ENCODE results near the gene CMIP.
A peak's percentile ranks its signal among the peaks of the same experiment; 100 is the strongest.
"Not testable (repeated sequence)": the region's sequence is repeated elsewhere in the genome, so short reads cannot be mapped to it uniquely, and the experiment has no call there.

Gene CMIP

GRCh38 chr16:81522851-81523250 is 78.2 kb downstream of the CMIP start:
- H3K9me3 ChIP-seq (ENCODE audit: control insufficient read depth, low read length); H3K27me3 ChIP-seq (replicated peaks; ENCODE audit: control insufficient read depth, insufficient read depth, low read length, poor library complexity, severe bottlenecking); H3K4me3 ChIP-seq (ENCODE audit: insufficient read depth, low read depth, low read length, poor library complexity, severe bottlenecking); H3K36me3 ChIP-seq (ENCODE audit: control insufficient read depth, insufficient read depth, low read length): not testable (repeated sequence)
- DNase-seq, result peak in 1 of 3 donors; percentile 15
- H3K4me1 ChIP-seq (ENCODE audit: control insufficient read depth, insufficient read depth, low read length, poor library complexity, severe bottlenecking), result peaks cover 22% of the 10 kb centered on the region
- peak overlapping the region; percentile 56 for H3K27ac ChIP-seq (ENCODE audit: insufficient read depth, low read length, poor library complexity, severe bottlenecking)

GRCh38 chr16:81523387-81524115 is 78.9 kb downstream of the CMIP start:
- peaks cover 22% of the 10 kb centered on the region for H3K4me1 ChIP-seq (ENCODE audit: control insufficient read depth, insufficient read depth, low read length, poor library complexity, severe bottlenecking)
- H3K27ac ChIP-seq (ENCODE audit: insufficient read depth, low read length, poor library complexity, severe bottlenecking), result peak overlapping the region; percentile 56
- H3K9me3 ChIP-seq (ENCODE audit: control insufficient read depth, low read length), result no peaks in the 10 kb centered on the region
- no peak overlapping the region for H3K4me3 ChIP-seq (ENCODE audit: insufficient read depth, low read depth, low read length, poor library complexity, severe bottlenecking)
- DNase-seq, result peak in 2 of 3 donors; percentile 17 to 45
- H3K27me3 ChIP-seq (replicated peaks; ENCODE audit: control insufficient read depth, insufficient read depth, low read length, poor library complexity, severe bottlenecking), result no peaks in the 10 kb centered on the region
- H3K36me3 ChIP-seq (ENCODE audit: control insufficient read depth, insufficient read depth, low read length), result no peaks in the 10 kb centered on the region

- Histone ChIP-seq H3K27me3 (replicated peaks; ENCODE audit: control insufficient read depth, insufficient read depth, low read length, poor library complexity, severe bottlenecking) (no peaks in the 10 kb centered on the region), H3K27ac (ENCODE audit: insufficient read depth, low read length, poor library complexity, severe bottlenecking) (peak overlapping the region; percentile 56), H3K36me3 (ENCODE audit: control insufficient read depth, insufficient read depth, low read length) (no peaks in the 10 kb centered on the region), H3K9me3 (ENCODE audit: control insufficient read depth, low read length) (no peaks in the 10 kb centered on the region), H3K4me3 (ENCODE audit: insufficient read depth, low read depth, low read length, poor library complexity, severe bottlenecking) (no peak overlapping the region), H3K4me1 (ENCODE audit: control insufficient read depth, insufficient read depth, low read length, poor library complexity, severe bottlenecking) (peaks cover 22% of the 10 kb centered on the region)
- peak; percentile 55 to 80 (median 68) for DNase-seq
Measured at GRCh38 chr16:81524382-81524781, 79.8 kb downstream of the CMIP start.

GRCh38 chr16:81524885-81525284 is 80.3 kb downstream of the CMIP start:
- H3K4me3 ChIP-seq (ENCODE audit: insufficient read depth, low read depth, low read length, poor library complexity, severe bottlenecking); H3K36me3 ChIP-seq (ENCODE audit: control insufficient read depth, insufficient read depth, low read length); DNase-seq; H3K27me3 ChIP-seq (replicated peaks; ENCODE audit: control insufficient read depth, insufficient read depth, low read length, poor library complexity, severe bottlenecking); H3K27ac ChIP-seq (ENCODE audit: insufficient read depth, low read length, poor library complexity, severe bottlenecking); H3K9me3 ChIP-seq (ENCODE audit: control insufficient read depth, low read length): not testable (repeated sequence)
- H3K4me1 ChIP-seq (ENCODE audit: control insufficient read depth, insufficient read depth, low read length, poor library complexity, severe bottlenecking), result peaks cover 22% of the 10 kb centered on the region

GRCh38 chr16:81526199-81526598 is 81.6 kb downstream of the CMIP start:
- Histone ChIP-seq H3K4me1 (ENCODE audit: control insufficient read depth, insufficient read depth, low read length, poor library complexity, severe bottlenecking) (peaks cover 19% of the 10 kb centered on the region), H3K27ac (ENCODE audit: insufficient read depth, low read length, poor library complexity, severe bottlenecking) (no peak overlapping the region), H3K9me3 (ENCODE audit: control insufficient read depth, low read length) (no peaks in the 10 kb centered on the region), H3K4me3 (ENCODE audit: insufficient read depth, low read depth, low read length, poor library complexity, severe bottlenecking) (no peak overlapping the region), H3K27me3 (replicated peaks; ENCODE audit: control insufficient read depth, insufficient read depth, low read length, poor library complexity, severe bottlenecking) (no peaks in the 10 kb centered on the region), H3K36me3 (ENCODE audit: control insufficient read depth, insufficient read depth, low read length) (no peaks in the 10 kb centered on the region)
- no peak for DNase-seq

- Histone ChIP-seq H3K9me3 (ENCODE audit: control insufficient read depth, low read length) (no peaks in the 10 kb centered on the region), H3K4me1 (ENCODE audit: control insufficient read depth, insufficient read depth, low read length, poor library complexity, severe bottlenecking) (peaks cover 16% of the 10 kb centered on the region), H3K4me3 (ENCODE audit: insufficient read depth, low read depth, low read length, poor library complexity, severe bottlenecking) (no peak overlapping the region), H3K27ac (ENCODE audit: insufficient read depth, low read length, poor library complexity, severe bottlenecking) (no peak overlapping the region), H3K36me3 (ENCODE audit: control insufficient read depth, insufficient read depth, low read length) (no peaks in the 10 kb centered on the region), H3K27me3 (replicated peaks; ENCODE audit: control insufficient read depth, insufficient read depth, low read length, poor library complexity, severe bottlenecking) (no peaks in the 10 kb centered on the region)
- no peak for DNase-seq
Measured at GRCh38 chr16:81526935-81527334, 82.3 kb downstream of the CMIP start.

GRCh38 chr16:81527477-81528178 is 83.0 kb downstream of the CMIP start:
- no peak for DNase-seq

GRCh38 chr16:81528256-81528655 is 83.6 kb downstream of the CMIP start:
- Histone ChIP-seq H3K27ac (ENCODE audit: insufficient read depth, low read length, poor library complexity, severe bottlenecking) (no peak overlapping the region), H3K9me3 (ENCODE audit: control insufficient read depth, low read length) (no peaks in the 10 kb centered on the region), H3K27me3 (replicated peaks; ENCODE audit: control insufficient read depth, insufficient read depth, low read length, poor library complexity, severe bottlenecking) (no peaks in the 10 kb centered on the region), H3K36me3 (ENCODE audit: control insufficient read depth, insufficient read depth, low read length) (no peaks in the 10 kb centered on the region), H3K4me3 (ENCODE audit: insufficient read depth, low read depth, low read length, poor library complexity, severe bottlenecking) (no peak overlapping the region), H3K4me1 (ENCODE audit: control insufficient read depth, insufficient read depth, low read length, poor library complexity, severe bottlenecking) (peaks cover 11% of the 10 kb centered on the region)
- no peak for DNase-seq

More at GRCh38 chr16:81527477-81528178, 83.0 kb downstream of the CMIP start:
- Histone ChIP-seq H3K9me3 (ENCODE audit: control insufficient read depth, low read length) (no peaks in the 10 kb centered on the region), H3K36me3 (ENCODE audit: control insufficient read depth, insufficient read depth, low read length) (no peaks in the 10 kb centered on the region), H3K27ac (ENCODE audit: insufficient read depth, low read length, poor library complexity, severe bottlenecking) (no peak overlapping the region), H3K4me3 (ENCODE audit: insufficient read depth, low read depth, low read length, poor library complexity, severe bottlenecking) (no peak overlapping the region), H3K27me3 (replicated peaks; ENCODE audit: control insufficient read depth, insufficient read depth, low read length, poor library complexity, severe bottlenecking) (no peaks in the 10 kb centered on the region), H3K4me1 (ENCODE audit: control insufficient read depth, insufficient read depth, low read length, poor library complexity, severe bottlenecking) (peaks cover 16% of the 10 kb centered on the region)

- H3K4me3 ChIP-seq (ENCODE audit: insufficient read depth, low read depth, low read length, poor library complexity, severe bottlenecking), result no peak overlapping the region
Measured at GRCh38 chr16:81530296-81530721, 85.7 kb downstream of the CMIP start.

GRCh38 chr16:81530814-81531213 is 86.2 kb downstream of the CMIP start:
- no peaks in the 10 kb centered on the region for H3K9me3 ChIP-seq (ENCODE audit: control insufficient read depth, low read length)
- no peaks in the 10 kb centered on the region for H3K4me1 ChIP-seq (ENCODE audit: control insufficient read depth, insufficient read depth, low read length, poor library complexity, severe bottlenecking)
- DNase-seq, result no peak
- H3K27ac ChIP-seq (ENCODE audit: insufficient read depth, low read length, poor library complexity, severe bottlenecking), result no peak overlapping the region
- H3K27me3 ChIP-seq (replicated peaks; ENCODE audit: control insufficient read depth, insufficient read depth, low read length, poor library complexity, severe bottlenecking), result no peaks in the 10 kb centered on the region
- H3K4me3 ChIP-seq (ENCODE audit: insufficient read depth, low read depth, low read length, poor library complexity, severe bottlenecking), result no peak overlapping the region
- H3K36me3 ChIP-seq (ENCODE audit: control insufficient read depth, insufficient read depth, low read length), result no peaks in the 10 kb centered on the region

More at GRCh38 chr16:81530296-81530721, 85.7 kb downstream of the CMIP start:
- H3K36me3 ChIP-seq (ENCODE audit: control insufficient read depth, insufficient read depth, low read length), result no peaks in the 10 kb centered on the region
- no peak for DNase-seq
- H3K9me3 ChIP-seq (ENCODE audit: control insufficient read depth, low read length), result no peaks in the 10 kb centered on the region
- H3K27ac ChIP-seq (ENCODE audit: insufficient read depth, low read length, poor library complexity, severe bottlenecking), result no peak overlapping the region
- no peaks in the 10 kb centered on the region for H3K4me1 ChIP-seq (ENCODE audit: control insufficient read depth, insufficient read depth, low read length, poor library complexity, severe bottlenecking)
- no peaks in the 10 kb centered on the region for H3K27me3 ChIP-seq (replicated peaks; ENCODE audit: control insufficient read depth, insufficient read depth, low read length, poor library complexity, severe bottlenecking)

All from effector memory CD4-positive, alpha-beta T cell (primary cell).